SU-DHL-6 (cell line): ENCODE data around the gene CCNC.
"Not testable (repeated sequence)": the region's sequence is repeated elsewhere in the genome, so short reads cannot be mapped to it uniquely, and the experiment has no call there.

Experiments
- H2AFZ ChIP-seq: fragments of 200-600 bp; sonication (generic); 2 replicates; pipeline ENCODE4 v1.6.1; 2014; ENCODE audit warnings: low read depth, mild to moderate bottlenecking, moderate library complexity, mixed read lengths, antibody characterized with exemption, low read length; ENCODE audit not compliant: severe bottlenecking
- H3F3A ChIP-seq: fragments of 200-600 bp; shearing (Covaris generic); 2 replicates; pipeline ENCODE4 v1.6.0; 2016; ENCODE audit warnings: antibody characterized with exemption, mild to moderate bottlenecking; ENCODE audit not compliant: insufficient read depth
- H3K27ac ChIP-seq: fragments of 200-600 bp; sonication (generic); 2 replicates; pipeline ENCODE4 v1.5.1; 2016; ENCODE audit warnings: low read depth, mild to moderate bottlenecking, low read length, moderate library complexity, mixed read lengths
- H3K27me3 ChIP-seq: fragments of 200-600 bp; sonication (generic), shearing (Covaris generic); 2 replicates; pipeline ENCODE4 v1.6.0; 2014; ENCODE audit warnings: mild to moderate bottlenecking, low read length
- H3K36me3 ChIP-seq: fragments of 200-600 bp; sonication (generic); 2 replicates; pipeline ENCODE4 v1.6.1; 2014; ENCODE audit warnings: mild to moderate bottlenecking, low read length, mixed read lengths
- H3K4me2 ChIP-seq: fragments of 300-600, 200-600 bp; shearing (Covaris generic), sonication (generic); 2 replicates; pipeline ENCODE4 v1.6.0; 2014; ENCODE audit warnings: low read length, low read depth, mild to moderate bottlenecking; ENCODE audit not compliant: poor library complexity, severe bottlenecking
- H3K4me3 ChIP-seq: fragments of 200-600 bp; sonication (generic); 2 replicates; pipeline ENCODE4 v1.5.1; 2014; ENCODE audit warnings: antibody characterized with exemption, low read length, mild to moderate bottlenecking, mixed read lengths; ENCODE audit not compliant: insufficient read depth, poor library complexity, severe bottlenecking
- H3K79me2 ChIP-seq: fragments of 200-600 bp; sonication (generic); 2 replicates; pipeline ENCODE4 v1.6.1; 2014; ENCODE audit warnings: mild to moderate bottlenecking, low read length, moderate library complexity; ENCODE audit not compliant: insufficient read depth
- H3K9ac ChIP-seq: fragments of 200-600 bp; sonication (generic); 2 replicates; pipeline ENCODE4 v1.7.0; 2014; ENCODE audit warnings: mild to moderate bottlenecking, low read length
- H3K9me2 ChIP-seq: fragments of 200-600 bp; sonication (generic); replicated peaks from 2 replicates; pipeline ENCODE4 v1.6.1; 2014; ENCODE audit warnings: low read length; ENCODE audit not compliant: insufficient read depth
- H3K9me3 ChIP-seq: fragments of 200-600 bp; sonication (generic); 2 replicates; pipeline ENCODE4 v1.6.1; 2014; ENCODE audit warnings: low read length, mixed read lengths; ENCODE audit not compliant: insufficient read depth
- H4K20me1 ChIP-seq: fragments of 200-600 bp; sonication (generic); 2 replicates; pipeline ENCODE4 v1.6.1; 2014; ENCODE audit warnings: low read depth, mild to moderate bottlenecking, antibody characterized with exemption, low read length, moderate library complexity, mixed read lengths
- CTCF ChIP-seq: fragments of 200-600 bp; sonication (generic); IDR thresholded peaks from one replicate; pipeline ENCODE4 v1.5.1; 2017; ENCODE audit warnings: antibody characterized with exemption, mild to moderate bottlenecking, low read length, moderate library complexity; ENCODE audit not compliant: insufficient read depth, poor library complexity, severe bottlenecking
- EZH2phosphoT487 ChIP-seq: fragments of 200-600 bp; sonication (generic), shearing (Covaris generic); conservative IDR thresholded peaks from 2 replicates; pipeline ENCODE4 v1.6.1; 2018; ENCODE audit warnings: mild to moderate bottlenecking, antibody characterized with exemption, low read length, moderate library complexity, mixed read lengths

Gene CCNC

GRCh38 chr6:99603421-99604165 lies 35.1 kb upstream of the CCNC start:
- Histone ChIP-seq H3K9me3 (no peaks in the 10 kb centered on the region), H3K9me2 (no peaks in the 10 kb centered on the region), H3K27me3 (no peaks in the 10 kb centered on the region), H3K79me2 (no peaks in the 10 kb centered on the region), H3F3A (no peaks in the 10 kb centered on the region), H3K27ac (no peak overlapping the region), H3K9ac (no peak overlapping the region), H3K36me3 (no peaks in the 10 kb centered on the region), H2AFZ (no peak overlapping the region), H3K4me2 (no peak overlapping the region), H3K4me3 (no peak overlapping the region), H4K20me1 (no peaks in the 10 kb centered on the region)
- TF ChIP-seq CTCF (no peak), EZH2phosphoT487 (no peak)

- Histone ChIP-seq H3K79me2 (no peaks in the 10 kb centered on the region), H2AFZ (no peak overlapping the region), H3F3A (no peaks in the 10 kb centered on the region), H3K9ac (no peak overlapping the region), H3K36me3 (no peaks in the 10 kb centered on the region), H3K27ac (no peak overlapping the region), H3K4me3 (no peak overlapping the region), H3K9me2 (no peaks in the 10 kb centered on the region), H3K4me2 (no peak overlapping the region), H4K20me1 (no peaks in the 10 kb centered on the region), H3K9me3 (no peaks in the 10 kb centered on the region), H3K27me3 (no peaks in the 10 kb centered on the region)
- TF ChIP-seq CTCF (no peak), EZH2phosphoT487 (no peak)
These were observed 34.3 kb upstream of the CCNC start for GRCh38 chr6:99602520-99603420.

- not testable (repeated sequence) for H3K9ac ChIP-seq, H4K20me1 ChIP-seq, H3F3A ChIP-seq, H3K27ac ChIP-seq, H3K9me3 ChIP-seq, H2AFZ ChIP-seq, H3K4me3 ChIP-seq, H3K9me2 ChIP-seq, H3K4me2 ChIP-seq, H3K36me3 ChIP-seq, H3K27me3 ChIP-seq, H3K79me2 ChIP-seq
These were observed 26.2 kb upstream of the CCNC start for GRCh38 chr6:99594696-99595095.

- no peak overlapping the region for H3K4me3 ChIP-seq
- no peaks in the 10 kb centered on the region for H3K27me3 ChIP-seq
- no peak overlapping the region for H2AFZ ChIP-seq
- H3K79me2 ChIP-seq: no peaks in the 10 kb centered on the region
- no peak overlapping the region for H3K9ac ChIP-seq
- H3K9me3 ChIP-seq: no peaks in the 10 kb centered on the region
- H3F3A ChIP-seq: no peaks in the 10 kb centered on the region
- H3K36me3 ChIP-seq: no peaks in the 10 kb centered on the region
- H4K20me1 ChIP-seq: no peaks in the 10 kb centered on the region
- no peaks in the 10 kb centered on the region for H3K9me2 ChIP-seq
- TF ChIP-seq CTCF (no peak), EZH2phosphoT487 (no peak)
- no peak overlapping the region for H3K27ac ChIP-seq
- no peak overlapping the region for H3K4me2 ChIP-seq
These were observed 24.4 kb upstream of the CCNC start for GRCh38 chr6:99592900-99593299.
